Mammary epithelial cell (primary cell): ENCODE data around the gene GPR179.

Experiments used
- CTCF ChIP-seq, 2 donors: IDR thresholded peaks in 1 of 2; conservative IDR thresholded peaks in 1 of 2; 2 replicates each; pipeline ENCODE4 v1.5.1; 2011 to 2012; ENCODE audit warnings: inconsistent platforms in 2 of 2, low read length in 2 of 2, mild to moderate bottlenecking in 2 of 2, control low read depth in 1 of 2, low read depth in 1 of 2; ENCODE audit not compliant: insufficient read depth in 1 of 2; ENCODE audit errors: extremely low read depth in 1 of 2
- EZH2 ChIP-seq: IDR thresholded peaks from 2 replicates; pipeline ENCODE4 v1.6.1; 2012; ENCODE audit warnings: low read length, inconsistent platforms, borderline replicate concordance

DNA sequence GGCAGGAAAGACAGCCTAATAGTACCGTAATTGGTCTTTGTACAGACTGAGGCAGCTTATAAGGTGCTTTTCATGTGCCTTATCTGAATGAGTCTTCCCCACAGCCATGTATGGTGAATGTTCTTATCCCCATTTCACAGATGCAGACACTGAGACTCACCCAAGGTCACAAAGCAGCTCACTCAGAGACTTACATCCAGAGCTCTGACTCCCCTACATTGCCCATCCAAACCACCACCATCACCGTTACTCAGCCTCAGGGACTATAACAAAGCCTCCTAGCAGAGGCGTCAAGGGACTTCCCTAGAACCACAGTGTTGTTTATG is 627 bp upstream of the GPR179 start:
- TF ChIP-seq CTCF (conservative IDR thresholded peaks at IDR 0.05 in 1 of 2, IDR thresholded peaks at IDR 0.05 in 1 of 2; ENCODE audit: extremely low read depth in 1 of 2, insufficient read depth in 1 of 2, low read depth in 1 of 2, low read length in 2 of 2) (no peak), EZH2 (no peak)
